Measurements from ENCODE around the gene GPR45. TPM values are rescaled to one million over a fixed set of nuclear protein-coding genes. Genes with fewer than 3 reads are reported as not detected.

Gene GPR45
- total RNA-seq, 2 donors from 2014 or later: not detected

DNA sequence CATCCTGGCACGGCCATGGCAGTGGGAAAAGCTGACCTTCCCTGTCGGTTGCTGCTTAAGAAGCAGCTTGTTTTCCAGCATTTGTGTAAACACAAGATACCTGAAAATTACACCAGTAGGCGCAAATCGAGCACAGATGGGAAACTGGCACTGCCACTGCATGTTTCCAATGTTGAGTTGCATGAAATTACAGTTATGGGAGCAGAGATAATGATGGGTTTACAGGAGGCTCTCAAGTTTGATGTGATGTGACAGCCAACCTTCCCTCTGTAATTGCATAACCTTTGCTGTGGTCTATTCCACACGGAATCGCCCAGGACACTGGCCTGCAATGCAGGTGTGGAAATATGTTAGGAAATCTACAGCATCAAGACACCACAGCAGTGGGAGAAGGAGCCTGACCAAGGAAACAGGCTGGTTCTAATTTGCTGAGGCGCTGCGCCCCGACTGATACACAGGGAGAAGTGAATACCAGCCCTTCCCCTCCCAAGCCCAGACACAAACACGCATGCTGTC, 17.4 kb downstream of the GPR45 start:
- H3K4me3 Mint-ChIP-seq: no peak overlapping the region
- no peaks in the 10 kb centered on the region for H3K9me3 Mint-ChIP-seq
- peaks cover 4% of the 10 kb centered on the region for H3K27me3 Mint-ChIP-seq (ENCODE audit: low read depth)
- H3K4me1 Mint-ChIP-seq (ENCODE audit: low read depth): peaks cover 6% of the 10 kb centered on the region
- ATAC-seq (replicated peaks in 1 of 2) (no peak), DNase-seq (no peak)
- H3K36me3 Mint-ChIP-seq (ENCODE audit: insufficient read depth in 2 of 2): peaks cover 0 to 3% of the 10 kb centered on the region in 2 donors
- H3K27ac Mint-ChIP-seq: no peak overlapping the region

DNA sequence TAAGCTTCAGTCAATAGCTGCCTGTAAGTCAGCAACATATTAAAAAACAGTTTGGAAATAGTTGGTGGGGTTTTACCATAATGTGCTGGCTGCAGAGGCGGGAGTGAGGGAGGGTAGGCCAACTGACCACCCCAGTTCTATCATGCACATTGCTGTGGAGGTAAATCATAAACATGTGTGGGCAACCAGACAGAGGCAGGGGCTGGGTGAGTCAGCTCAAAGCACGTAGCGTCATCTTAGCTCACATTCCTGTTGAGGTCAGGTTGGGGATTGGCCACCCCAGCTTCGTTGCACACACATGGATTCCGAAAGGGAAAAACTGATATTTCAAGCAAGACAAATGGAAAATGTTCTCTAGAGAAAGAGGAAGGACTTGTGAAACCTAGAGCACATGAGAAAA, 19.5 kb downstream of the GPR45 start:
- Mint-ChIP-seq H3K27me3 (ENCODE audit: low read depth) (peaks cover 4% of the 10 kb centered on the region), H3K4me3 (no peak overlapping the region), H3K4me1 (ENCODE audit: low read depth) (peaks cover 6% of the 10 kb centered on the region), H3K27ac (no peak overlapping the region), H3K36me3 (ENCODE audit: insufficient read depth in 2 of 2) (peaks cover 0 to 3% of the 10 kb centered on the region in 2 donors), H3K9me3 (no peaks in the 10 kb centered on the region)
- DNase-seq (no peak), ATAC-seq (replicated peaks in 1 of 2) (no peak)

DNA sequence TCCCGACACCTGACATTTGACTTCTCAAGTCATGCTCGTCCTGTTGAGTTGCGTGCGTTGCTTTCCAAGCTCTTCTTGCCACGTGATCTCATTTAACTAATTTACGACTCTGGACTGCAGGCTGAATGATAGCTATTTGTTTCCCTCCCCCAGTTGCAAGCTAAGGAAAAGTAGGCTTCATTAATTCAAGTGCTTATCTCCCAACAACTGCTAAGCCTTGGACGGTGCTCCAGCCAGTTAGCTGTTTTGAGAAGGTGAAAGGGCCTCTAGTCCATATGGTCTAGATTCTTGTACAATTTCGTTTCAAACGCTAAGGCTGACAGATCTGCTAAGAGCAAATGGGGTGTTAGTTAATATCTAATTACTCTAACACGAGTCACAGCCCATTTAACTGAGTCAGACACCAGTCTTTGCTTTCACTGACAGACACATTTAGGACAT, 21.1 kb downstream of the GPR45 start:
- ATAC-seq (replicated peaks in 1 of 2): no peak
- Mint-ChIP-seq H3K27me3 (ENCODE audit: low read depth) (peaks cover 4% of the 10 kb centered on the region), H3K4me3 (no peak overlapping the region), H3K36me3 (ENCODE audit: insufficient read depth in 2 of 2) (peaks cover 0 to 3% of the 10 kb centered on the region in 2 donors), H3K4me1 (ENCODE audit: low read depth) (peaks cover 6% of the 10 kb centered on the region), H3K27ac (no peak overlapping the region), H3K9me3 (no peaks in the 10 kb centered on the region)
- DNase-seq: no peak

DNA sequence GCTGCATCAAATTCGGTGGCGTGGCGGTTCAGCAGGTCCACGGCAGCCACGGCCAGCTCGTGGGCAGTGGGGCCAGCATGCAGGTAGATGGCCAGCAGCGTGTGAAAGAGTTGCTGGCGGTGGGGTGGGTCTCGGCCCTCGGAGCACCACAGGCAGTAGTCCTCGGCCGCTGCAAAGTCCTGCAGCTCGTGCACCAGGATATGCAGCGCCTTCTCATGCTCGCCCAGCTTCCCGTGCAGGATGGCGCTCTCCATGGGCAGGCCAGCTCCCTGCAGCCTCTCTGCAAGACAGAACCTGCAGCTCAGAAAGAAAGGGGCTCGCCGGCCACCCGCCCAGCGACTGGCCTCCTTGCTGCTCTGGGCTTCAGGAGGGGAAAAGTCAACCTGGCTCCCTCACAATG, 27.9 kb downstream of the GPR45 start:
- H3K4me3 Mint-ChIP-seq: no peak overlapping the region
- ATAC-seq (replicated peaks in 1 of 2) (no peak), DNase-seq (no peak)
- H3K4me1 Mint-ChIP-seq (ENCODE audit: low read depth): no peaks in the 10 kb centered on the region
- no peaks in the 10 kb centered on the region for H3K9me3 Mint-ChIP-seq
- H3K27me3 Mint-ChIP-seq (ENCODE audit: low read depth): no peaks in the 10 kb centered on the region
- H3K27ac Mint-ChIP-seq: no peak overlapping the region
- peaks cover 3 to 8% of the 10 kb centered on the region in 2 donors for H3K36me3 Mint-ChIP-seq (ENCODE audit: insufficient read depth in 2 of 2)

DNA sequence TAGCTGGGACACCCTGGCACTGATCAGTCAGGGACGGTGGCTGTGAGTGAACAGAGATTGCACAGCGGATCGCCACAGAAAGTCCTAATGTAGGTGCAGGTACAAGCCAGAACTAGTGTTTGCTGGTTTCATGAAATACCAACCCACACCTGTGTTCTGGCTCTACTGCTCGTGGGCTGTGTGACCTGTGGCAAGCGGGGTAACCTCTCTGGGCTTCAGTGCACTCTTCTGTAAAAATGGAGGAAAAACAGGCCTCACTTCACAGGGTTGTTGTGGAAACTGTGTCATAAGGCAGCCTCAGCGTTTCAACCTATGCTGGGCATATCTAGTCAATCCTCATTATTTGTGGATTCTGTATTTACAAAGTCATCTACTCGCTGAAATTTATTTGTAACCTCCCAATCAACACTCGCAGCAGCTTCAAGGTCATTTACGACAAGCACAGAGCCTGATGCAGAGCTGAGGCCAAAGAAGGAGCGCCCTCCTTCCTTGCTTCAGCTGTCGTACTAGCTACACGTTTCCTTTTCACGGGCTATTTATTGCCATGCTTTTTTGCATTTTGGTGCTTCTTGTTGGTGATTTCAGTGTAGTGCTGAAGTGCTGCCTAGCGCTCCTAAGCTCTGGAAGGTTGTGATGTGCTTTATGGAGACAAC, 30.0 kb downstream of the GPR45 start:
- H3K27ac Mint-ChIP-seq: no peak overlapping the region
- DNase-seq (no peak), ATAC-seq (replicated peaks in 1 of 2) (no peak)
- H3K36me3 Mint-ChIP-seq (ENCODE audit: insufficient read depth in 2 of 2): peaks cover 5 to 9% of the 10 kb centered on the region in 2 donors
- no peaks in the 10 kb centered on the region for H3K27me3 Mint-ChIP-seq (ENCODE audit: low read depth)
- H3K4me1 Mint-ChIP-seq (ENCODE audit: low read depth): no peaks in the 10 kb centered on the region
- H3K4me3 Mint-ChIP-seq: no peak overlapping the region
- no peaks in the 10 kb centered on the region for H3K9me3 Mint-ChIP-seq

DNA sequence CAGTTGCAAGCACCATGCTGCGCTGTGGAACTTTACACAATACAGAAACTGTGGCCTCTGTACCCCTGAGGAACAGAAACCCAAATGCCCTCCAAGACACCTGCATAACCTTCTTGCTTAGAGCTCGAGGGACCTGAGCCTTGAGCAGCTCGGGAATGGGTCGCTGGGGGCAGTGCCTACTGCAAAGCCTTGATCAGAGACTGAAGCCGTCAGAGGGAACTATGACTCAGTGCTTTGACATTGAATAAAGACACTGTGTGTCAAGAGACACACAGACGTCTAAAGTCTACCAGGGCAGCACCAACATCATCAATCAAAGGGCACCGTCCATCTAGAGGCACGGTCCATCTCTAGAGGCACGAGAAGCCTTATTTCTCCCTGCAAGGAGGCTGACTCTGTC, 30.6 kb downstream of the GPR45 start:
- Mint-ChIP-seq H3K4me1 (ENCODE audit: low read depth) (no peaks in the 10 kb centered on the region), H3K27ac (no peak overlapping the region), H3K36me3 (ENCODE audit: insufficient read depth in 2 of 2) (peaks cover 5 to 9% of the 10 kb centered on the region in 2 donors), H3K9me3 (no peaks in the 10 kb centered on the region), H3K4me3 (no peak overlapping the region), H3K27me3 (ENCODE audit: low read depth) (no peaks in the 10 kb centered on the region)
- no peak for DNase-seq
- no peak for ATAC-seq (replicated peaks in 1 of 2)

DNA sequence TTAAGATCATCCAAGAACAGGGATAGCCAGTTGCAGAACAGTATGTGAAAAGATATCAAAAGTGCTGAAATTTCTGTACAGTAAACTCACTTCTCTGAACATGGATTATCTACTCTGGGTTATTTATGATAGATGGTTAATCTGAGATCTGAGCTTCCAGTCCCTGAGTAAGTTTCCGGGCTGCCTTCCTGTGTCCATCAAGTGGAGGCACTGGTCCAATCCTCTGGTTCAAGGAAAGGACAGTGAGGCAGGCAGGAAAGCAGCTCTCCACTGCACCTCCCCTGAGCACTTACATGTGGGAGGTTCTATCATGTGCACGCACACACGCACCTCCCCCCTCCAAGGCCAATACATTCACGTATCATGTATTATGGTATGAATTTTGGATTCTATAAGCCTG, 32.5 kb downstream of the GPR45 start:
- Mint-ChIP-seq H3K4me1 (ENCODE audit: low read depth) (no peaks in the 10 kb centered on the region), H3K27ac (no peak overlapping the region), H3K4me3 (no peak overlapping the region), H3K9me3 (no peaks in the 10 kb centered on the region), H3K27me3 (ENCODE audit: low read depth) (no peaks in the 10 kb centered on the region), H3K36me3 (ENCODE audit: insufficient read depth in 2 of 2) (peaks cover 2 to 3% of the 10 kb centered on the region in 2 donors)
- ATAC-seq (replicated peaks in 1 of 2) (no peak), DNase-seq (no peak)

DNA sequence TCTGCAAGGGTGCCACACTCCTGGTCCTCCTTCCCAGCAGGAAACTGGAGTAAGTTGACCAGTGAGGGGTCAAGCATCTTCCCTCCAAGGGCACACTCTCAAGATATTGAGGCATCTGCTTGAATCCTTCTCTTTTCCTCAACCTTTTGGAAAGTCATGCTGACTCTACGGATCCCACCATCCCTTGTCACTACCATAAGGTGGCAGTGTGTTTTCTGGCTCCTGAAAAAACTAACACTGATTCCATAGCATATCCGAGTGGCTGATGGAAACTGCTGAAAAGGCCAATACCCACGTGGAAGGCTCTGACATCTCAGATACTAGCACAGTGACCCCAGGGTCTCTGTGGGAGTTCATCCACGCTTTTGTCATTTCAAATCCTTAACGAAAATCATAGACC, 37.1 kb downstream of the GPR45 start:
- ATAC-seq (replicated peaks in 1 of 2): no peak
- Mint-ChIP-seq H3K27me3 (ENCODE audit: low read depth) (no peaks in the 10 kb centered on the region), H3K4me3 (no peak overlapping the region), H3K4me1 (ENCODE audit: low read depth) (no peaks in the 10 kb centered on the region), H3K27ac (no peak overlapping the region), H3K36me3 (ENCODE audit: insufficient read depth in 2 of 2) (peaks cover 2 to 4% of the 10 kb centered on the region in 2 donors), H3K9me3 (no peaks in the 10 kb centered on the region)
- DNase-seq: no peak

DNA sequence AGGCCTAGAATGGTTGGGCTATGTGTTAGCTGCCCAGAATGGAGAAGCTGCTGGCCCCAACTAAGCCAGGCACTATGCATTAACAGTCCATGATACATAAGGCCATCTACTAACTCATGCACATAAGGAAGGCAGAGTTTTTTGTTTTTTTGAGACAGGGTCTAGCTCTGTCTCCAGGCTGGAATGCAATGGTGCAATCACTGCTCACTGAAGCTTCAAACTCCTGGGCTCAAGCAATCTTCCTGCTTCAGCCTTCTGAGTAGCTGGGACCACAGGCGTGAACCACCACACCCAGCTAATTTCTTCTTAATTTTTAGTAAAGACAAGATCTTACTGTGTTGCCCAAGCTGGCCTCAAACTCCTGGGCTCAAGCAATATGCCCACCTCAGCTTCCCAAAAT, 37.6 kb downstream of the GPR45 start:
- no peak for DNase-seq
- no peak for ATAC-seq (replicated peaks in 1 of 2)
- Mint-ChIP-seq H3K4me3 (no peak overlapping the region), H3K9me3 (no peaks in the 10 kb centered on the region), H3K36me3 (ENCODE audit: insufficient read depth in 2 of 2) (peaks cover 2 to 4% of the 10 kb centered on the region in 2 donors), H3K27ac (no peak overlapping the region), H3K27me3 (ENCODE audit: low read depth) (no peaks in the 10 kb centered on the region), H3K4me1 (ENCODE audit: low read depth) (no peaks in the 10 kb centered on the region)

DNA sequence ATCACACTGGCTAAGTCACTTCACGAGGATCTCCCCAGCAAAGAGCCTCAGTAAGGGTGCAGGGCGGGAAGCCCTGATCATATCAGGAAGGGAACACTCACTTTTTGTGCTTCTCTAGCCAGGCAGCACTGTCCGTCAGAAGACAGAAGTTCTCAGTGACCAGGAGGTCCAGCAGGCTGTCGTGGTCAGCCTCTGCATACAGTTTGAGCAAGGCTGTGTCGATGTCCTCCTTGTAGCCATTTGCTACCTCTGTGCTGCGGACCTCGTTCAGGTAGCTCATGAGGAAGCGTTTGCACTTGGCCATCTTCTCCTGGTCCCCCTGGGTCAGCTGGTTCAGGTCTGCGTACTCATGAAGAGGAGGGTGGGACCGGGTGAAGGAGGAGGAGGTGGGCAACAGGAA, 38.7 kb downstream of the GPR45 start:
- Mint-ChIP-seq H3K4me3 (no peak overlapping the region), H3K9me3 (no peaks in the 10 kb centered on the region), H3K4me1 (ENCODE audit: low read depth) (no peaks in the 10 kb centered on the region), H3K27ac (no peak overlapping the region), H3K27me3 (ENCODE audit: low read depth) (no peaks in the 10 kb centered on the region), H3K36me3 (ENCODE audit: insufficient read depth in 2 of 2) (peaks cover 1 to 3% of the 10 kb centered on the region in 2 donors)
- no peak for ATAC-seq (replicated peaks in 1 of 2)
- DNase-seq: no peak

DNA sequence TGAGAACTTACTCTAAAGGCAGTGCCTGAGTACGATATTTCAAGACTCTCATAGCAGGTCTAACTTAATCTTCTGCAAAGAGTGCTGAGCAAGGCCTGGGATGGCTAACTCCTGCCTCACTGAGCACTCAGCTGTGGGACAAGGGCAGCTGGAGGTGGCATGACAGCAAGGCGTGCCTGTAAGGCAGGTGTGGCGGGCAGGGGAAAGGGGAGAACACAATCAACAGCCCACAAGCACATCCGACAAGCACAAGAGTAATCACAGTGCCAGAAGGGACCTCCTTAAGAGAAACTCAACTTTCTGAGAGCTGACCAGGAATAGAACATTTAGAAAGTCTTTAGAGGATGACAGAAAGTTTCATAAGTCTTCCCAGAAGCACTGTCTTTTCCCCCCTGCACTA, 42.0 kb downstream of the GPR45 start:
- H3K27me3 Mint-ChIP-seq (ENCODE audit: low read depth): no peaks in the 10 kb centered on the region
- no peaks in the 10 kb centered on the region for H3K9me3 Mint-ChIP-seq
- H3K4me3 Mint-ChIP-seq: no peak overlapping the region
- H3K36me3 Mint-ChIP-seq (ENCODE audit: insufficient read depth in 2 of 2): peaks cover 1 to 8% of the 10 kb centered on the region in 2 donors
- H3K4me1 Mint-ChIP-seq (ENCODE audit: low read depth): no peaks in the 10 kb centered on the region
- peak overlapping the region; percentile 42 for H3K27ac Mint-ChIP-seq
- ATAC-seq (replicated peaks in 1 of 2) (no peak), DNase-seq (no peak)

DNA sequence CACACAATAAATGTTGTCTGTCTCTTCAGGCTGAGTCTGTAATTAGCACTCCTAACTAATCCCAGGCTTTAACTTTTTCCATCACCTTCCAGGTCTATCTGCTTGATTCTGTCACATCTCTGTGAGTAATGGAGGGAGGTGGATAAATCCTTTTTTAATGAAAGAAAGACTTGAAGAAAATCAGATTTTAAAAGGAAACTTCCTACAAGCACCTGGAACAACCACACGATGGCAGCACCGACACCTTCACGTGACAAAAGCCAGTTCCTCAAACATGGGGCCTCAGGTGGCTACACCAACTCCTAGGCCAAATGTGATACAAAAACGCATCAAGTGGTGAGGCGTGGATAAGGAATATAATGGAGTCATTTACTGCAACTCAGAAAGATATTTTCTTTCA, 46.1 kb downstream of the GPR45 start:
- Mint-ChIP-seq H3K27ac (no peak overlapping the region), H3K4me3 (no peak overlapping the region), H3K27me3 (ENCODE audit: low read depth) (no peaks in the 10 kb centered on the region), H3K4me1 (ENCODE audit: low read depth) (no peaks in the 10 kb centered on the region), H3K9me3 (no peaks in the 10 kb centered on the region), H3K36me3 (ENCODE audit: insufficient read depth in 2 of 2) (peaks cover 2 to 23% of the 10 kb centered on the region in 2 donors)
- ATAC-seq (replicated peaks in 1 of 2) (no peak), DNase-seq (peak; percentile 22 to 29)

DNA sequence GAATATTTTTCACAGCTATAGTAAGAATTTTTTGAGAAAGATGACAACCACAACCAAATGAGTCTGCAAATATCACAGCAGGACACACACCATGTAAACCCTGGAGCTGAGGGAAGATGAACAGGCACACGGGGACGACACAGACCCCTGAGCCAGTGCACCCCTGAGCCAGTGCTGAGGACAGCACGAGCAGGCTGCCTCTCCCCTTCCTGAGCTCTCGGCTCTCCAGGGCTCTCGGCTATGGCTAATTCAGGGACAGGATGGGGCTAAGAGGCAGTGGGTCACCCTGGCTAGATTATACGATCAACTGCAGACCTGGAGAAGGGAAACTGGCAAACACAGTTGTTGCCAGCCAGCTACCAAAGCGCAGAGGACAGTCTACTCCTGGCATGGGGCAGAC, 46.6 kb downstream of the GPR45 start:
- Mint-ChIP-seq H3K27me3 (ENCODE audit: low read depth) (no peaks in the 10 kb centered on the region), H3K9me3 (no peaks in the 10 kb centered on the region), H3K27ac (no peak overlapping the region), H3K36me3 (ENCODE audit: insufficient read depth in 2 of 2) (peaks cover 2 to 23% of the 10 kb centered on the region in 2 donors), H3K4me1 (ENCODE audit: low read depth) (no peaks in the 10 kb centered on the region), H3K4me3 (no peak overlapping the region)
- no peak for DNase-seq
- no peak for ATAC-seq (replicated peaks in 1 of 2)

Data from activated T-cell treated with anti-CD3 and anti-CD28 coated beads, Interleukin-2, amount 50 U/mL, for 72 hours (primary cell).